Gastroesophageal sphincter (tissue), 2 donors: ENCODE results near the gene TPCN1.

Experiments
- EP300 ChIP-seq: sonication (generic); formaldehyde crosslinking; IDR thresholded peaks from one replicate; pipeline ENCODE4 v1.6.1; 2017; ENCODE audit warnings: antibody characterized with exemption, mild to moderate bottlenecking
- POLR2A ChIP-seq, 2 donors: fragments of 450-650 bp; IDR thresholded peaks; one replicate each; pipeline ENCODE4 v1.6.1; 2017; ENCODE audit warnings: antibody characterized with exemption in 2 of 2, mild to moderate bottlenecking in 2 of 2, moderate library complexity in 1 of 2

GRCh38 chr12:113237748-113238147 is 16.5 kb downstream of the TPCN1 start:
- TF ChIP-seq POLR2A (IDR thresholded peaks at IDR 0.05) (no peak), EP300 (no peak)
